Stimulated activated CD4-positive, alpha-beta T cell treated with anti-CD3 and anti-CD28 coated beads, TNF-alpha, amount 100 ng/mL, for 4 hours (primary cell): ENCODE data around the gene PIEZO1.
A peak's percentile ranks its signal among the peaks of the same experiment; 100 is the strongest.

Experiments used
- DNase-seq, 3 experiments: peaks; one replicate each; pipeline ENCODE4 v3.0.0-alpha.2; 2020; ENCODE audit warnings: low read depth in 3 of 3

Gene PIEZO1

DNA sequence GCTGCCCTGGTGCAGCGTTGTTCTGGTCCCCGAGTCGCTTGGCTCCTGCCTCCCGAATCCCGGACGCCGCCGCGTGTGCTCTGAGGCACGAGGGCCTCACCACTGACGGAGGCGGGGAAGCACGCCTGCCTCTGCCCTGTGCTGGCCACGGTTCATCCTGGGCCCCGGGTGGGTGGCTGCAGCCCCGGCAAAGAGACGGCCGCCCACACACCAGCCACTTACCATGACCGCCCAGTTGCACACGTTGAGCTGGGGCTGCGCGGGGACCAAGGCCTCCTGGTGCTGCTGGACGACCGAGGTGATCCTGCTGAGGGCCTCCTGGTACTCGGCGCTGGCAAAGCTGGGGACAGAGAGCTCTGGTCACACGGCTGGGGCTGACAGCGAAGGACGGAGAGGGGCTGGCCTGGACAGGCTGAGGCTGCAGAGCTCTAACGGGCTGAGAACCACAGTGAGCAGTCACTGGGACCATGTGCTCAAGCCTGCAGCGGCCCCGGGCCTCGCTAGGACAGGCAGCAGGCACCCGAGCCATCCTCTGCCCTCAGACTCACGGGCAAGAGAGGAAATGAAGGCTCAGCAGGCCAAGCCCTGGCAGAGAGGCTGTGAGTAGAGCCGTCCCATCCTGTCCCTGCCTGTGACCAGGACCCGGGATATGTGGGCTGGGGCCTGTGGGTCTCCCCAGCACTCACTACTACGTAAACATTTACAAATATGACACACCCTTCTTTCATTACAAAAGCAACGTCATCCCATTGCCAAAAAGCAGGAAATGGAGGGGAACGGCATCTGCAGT lies 33.0 kb upstream of the PIEZO1 start:
- DNase-seq, result no peak

DNA sequence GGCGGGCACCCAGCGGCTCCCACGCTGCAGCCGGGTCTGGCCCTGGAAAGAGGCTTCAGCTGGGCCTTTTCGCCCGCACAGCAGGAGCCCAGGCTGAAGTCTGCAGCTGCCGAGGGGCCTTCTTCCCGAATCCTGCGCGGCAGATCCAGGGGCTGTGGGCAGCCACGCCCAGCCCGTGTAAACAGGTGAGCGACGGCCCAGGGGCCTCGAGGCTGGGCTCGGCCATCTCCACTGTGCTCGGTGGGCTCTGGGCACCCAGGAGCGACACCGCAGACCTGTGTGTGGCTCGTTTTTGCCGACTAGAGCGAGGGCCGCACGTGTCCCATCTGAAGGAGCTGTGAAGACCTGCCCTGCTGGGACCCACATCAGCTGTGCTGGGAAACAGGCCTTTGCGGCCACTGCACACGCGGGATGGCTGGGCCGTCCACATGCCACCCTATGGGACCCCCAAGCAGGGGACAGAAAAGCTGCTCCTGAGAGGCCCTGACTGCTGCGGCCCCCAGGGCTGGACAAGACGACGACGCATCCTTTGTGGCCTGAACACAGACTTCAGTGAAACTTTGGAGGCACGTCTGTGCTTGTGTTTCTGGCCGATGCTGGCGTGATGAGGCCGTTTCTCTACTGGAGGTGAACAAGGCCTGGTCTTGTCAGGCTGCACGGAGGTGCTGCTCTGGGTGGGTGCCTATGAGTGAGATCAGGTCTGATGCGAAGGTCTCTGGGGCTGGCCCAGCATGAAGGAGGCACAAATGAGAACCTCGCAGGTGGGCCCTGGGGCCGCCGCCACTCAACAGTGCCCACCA lies 31.9 kb upstream of the PIEZO1 start:
- no peak for DNase-seq

DNA sequence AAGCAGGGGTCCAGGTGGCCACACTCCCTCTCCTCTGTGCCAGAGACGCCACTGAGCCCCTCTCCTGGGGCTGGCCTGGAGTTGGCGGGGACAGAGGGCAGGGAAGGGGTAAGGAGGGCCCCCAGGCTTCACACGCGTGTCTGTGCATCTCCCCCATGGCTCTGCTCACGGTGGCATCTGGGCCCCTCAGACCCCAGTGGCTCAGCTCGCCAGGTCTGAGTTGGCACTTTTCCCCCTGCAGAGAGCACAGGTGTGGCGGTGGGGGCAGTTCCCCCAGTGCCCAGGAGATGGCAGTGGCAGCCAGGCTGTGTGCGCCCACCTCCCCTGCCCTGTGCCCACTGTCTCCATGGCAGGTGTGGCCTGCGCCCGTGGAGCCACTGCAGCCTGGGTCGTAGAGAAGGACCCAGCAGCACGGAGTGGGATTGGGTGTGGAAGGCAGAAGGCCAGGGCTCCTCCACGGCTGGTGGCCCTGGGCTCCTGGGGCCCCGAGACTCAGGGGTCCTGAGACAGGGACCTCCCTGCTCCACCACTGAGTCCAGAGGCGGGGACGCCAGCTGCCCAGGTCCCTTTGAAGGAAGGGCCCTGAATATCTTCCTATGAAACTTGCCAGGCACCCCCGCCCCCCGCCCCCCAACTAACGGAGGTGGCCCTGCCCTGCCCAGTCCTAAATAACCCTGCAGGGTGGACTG lies 31.0 kb upstream of the PIEZO1 start:
- peak in 1 of 3 experiments; percentile 25 for DNase-seq

DNA sequence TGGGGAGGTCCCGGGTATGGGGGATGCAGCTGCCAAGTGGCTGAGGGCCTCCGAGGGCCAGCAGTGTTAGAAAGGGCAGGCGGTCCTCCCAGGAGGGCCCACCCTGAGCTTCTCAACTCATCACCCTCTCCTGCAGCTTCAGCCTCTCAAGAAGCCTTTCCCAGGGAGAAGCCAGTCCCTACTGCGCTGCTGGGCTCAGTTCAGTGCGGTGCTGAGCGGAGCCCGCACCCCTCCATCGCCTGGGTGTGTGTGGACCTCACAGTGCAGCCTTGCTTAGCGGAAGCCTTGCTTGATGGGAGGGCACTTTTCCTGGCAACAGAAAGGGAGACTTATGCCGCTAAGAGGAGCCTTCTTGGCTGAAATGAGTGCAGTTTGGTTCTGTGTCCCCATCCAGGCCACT lies 30.2 kb upstream of the PIEZO1 start:
- no peak for DNase-seq

DNA sequence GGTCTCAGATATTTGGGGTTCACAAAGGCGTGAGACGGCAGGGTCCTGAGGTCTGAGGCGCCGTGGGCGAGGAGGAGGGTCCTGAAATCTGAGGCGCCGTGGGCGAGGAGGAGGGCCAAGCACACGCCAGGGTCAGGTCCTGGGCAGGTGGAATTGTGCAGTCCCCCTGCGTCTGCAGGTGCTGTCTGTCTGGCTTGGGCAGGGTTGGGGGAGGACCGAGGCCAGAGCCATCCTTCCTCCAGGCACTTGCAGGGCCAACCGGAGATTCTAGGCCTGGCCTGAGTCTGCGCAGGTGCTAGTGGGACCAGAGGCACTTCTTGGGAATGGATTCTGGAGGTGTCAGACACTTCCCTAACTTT lies 29.1 kb upstream of the PIEZO1 start:
- DNase-seq, result no peak

- no peak for DNase-seq
Measured at GRCh38 chr16:88813269-88814143, 28.5 kb upstream of the PIEZO1 start.

DNA sequence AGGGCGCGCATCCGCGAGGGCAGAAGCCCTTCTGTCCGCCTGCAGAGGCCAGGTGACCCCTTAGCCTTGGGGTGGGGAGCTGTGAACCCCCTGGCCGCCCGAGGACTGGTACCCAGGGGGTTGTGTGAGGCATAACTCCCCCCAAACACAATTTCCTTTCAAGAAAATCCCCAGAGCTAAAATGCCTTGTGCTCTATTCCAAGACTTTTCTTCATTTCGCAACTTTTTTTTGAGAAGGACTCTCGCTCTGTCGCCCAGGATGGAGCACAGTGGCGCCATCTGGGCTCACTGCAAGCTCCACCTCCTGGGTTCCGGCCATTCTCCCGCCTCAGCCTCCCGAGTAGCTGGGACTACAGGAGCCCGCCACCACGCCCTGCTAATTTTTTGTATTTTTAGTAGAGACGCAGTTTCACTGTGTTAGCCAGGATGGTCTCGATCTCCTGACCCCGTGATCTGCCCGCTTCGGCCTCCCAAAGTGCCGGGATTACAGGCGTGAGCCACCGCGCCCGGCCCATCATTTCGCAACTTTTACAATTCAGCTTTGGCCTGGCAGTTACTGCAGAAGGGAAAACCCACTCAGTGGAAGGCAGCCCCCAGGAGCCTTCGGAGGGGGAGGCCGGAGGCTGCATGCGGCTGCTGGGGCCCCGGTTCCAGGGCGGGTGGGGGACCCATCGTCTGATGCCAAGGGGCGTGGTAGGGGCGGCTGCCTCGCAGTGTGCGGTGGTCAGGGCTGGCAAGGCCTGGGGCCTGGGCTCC lies 27.7 kb upstream of the PIEZO1 start:
- no peak for DNase-seq

- peak; percentile 94 to 99 (median 96) for DNase-seq
Measured at GRCh38 chr16:88811769-88812512, 26.9 kb upstream of the PIEZO1 start, which contains the start of gene APRT. Gene APRT, minus strand, starts transcription at chr16:88811928. Its CDS starts 29 bp downstream, at chr16:88811899.

GRCh38 chr16:88810912-88811768 lies 26.1 kb upstream of the PIEZO1 start:
- DNase-seq, result peak in 2 of 3 experiments; percentile 48 to 54

- no peak for DNase-seq
Measured at GRCh38 chr16:88810166-88810911, 25.3 kb upstream of the PIEZO1 start.

GRCh38 chr16:88809676-88810165 lies 24.7 kb upstream of the PIEZO1 start:
- no peak for DNase-seq

DNA sequence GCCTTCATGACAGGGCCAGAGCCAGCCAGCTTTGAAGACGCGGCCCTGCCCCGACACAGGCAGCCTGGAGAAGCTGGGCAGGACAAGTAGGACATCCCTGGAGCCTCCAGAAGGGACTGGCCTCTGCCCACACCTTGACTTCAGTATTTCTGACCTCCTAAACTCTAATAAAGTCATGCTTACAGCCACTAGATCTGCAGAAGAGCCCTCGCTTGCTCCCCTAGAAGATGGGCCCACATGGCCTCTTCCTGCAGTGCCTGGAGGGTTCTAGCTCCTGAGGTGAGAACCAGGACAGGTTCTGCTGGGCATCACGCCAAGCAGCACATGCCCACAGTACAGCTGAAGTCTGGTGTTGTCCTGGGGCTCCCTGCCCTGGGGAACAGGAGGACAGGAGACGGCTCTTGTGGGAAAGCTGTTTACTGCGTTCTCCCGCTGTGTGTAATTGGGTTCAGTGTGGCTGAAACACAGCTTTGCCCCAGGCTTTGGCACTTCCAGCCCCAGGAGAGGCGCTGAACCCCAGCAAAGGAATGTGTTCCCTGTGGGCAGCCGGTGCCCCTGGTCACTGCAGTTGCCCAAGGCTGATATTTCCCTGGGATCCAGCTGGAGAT lies 24.2 kb upstream of the PIEZO1 start:
- no peak for DNase-seq

- no peak for DNase-seq
Measured at GRCh38 chr16:88807626-88808453, 22.8 kb upstream of the PIEZO1 start.

GRCh38 chr16:88807142-88807625 lies 22.2 kb upstream of the PIEZO1 start:
- DNase-seq, result no peak

DNA sequence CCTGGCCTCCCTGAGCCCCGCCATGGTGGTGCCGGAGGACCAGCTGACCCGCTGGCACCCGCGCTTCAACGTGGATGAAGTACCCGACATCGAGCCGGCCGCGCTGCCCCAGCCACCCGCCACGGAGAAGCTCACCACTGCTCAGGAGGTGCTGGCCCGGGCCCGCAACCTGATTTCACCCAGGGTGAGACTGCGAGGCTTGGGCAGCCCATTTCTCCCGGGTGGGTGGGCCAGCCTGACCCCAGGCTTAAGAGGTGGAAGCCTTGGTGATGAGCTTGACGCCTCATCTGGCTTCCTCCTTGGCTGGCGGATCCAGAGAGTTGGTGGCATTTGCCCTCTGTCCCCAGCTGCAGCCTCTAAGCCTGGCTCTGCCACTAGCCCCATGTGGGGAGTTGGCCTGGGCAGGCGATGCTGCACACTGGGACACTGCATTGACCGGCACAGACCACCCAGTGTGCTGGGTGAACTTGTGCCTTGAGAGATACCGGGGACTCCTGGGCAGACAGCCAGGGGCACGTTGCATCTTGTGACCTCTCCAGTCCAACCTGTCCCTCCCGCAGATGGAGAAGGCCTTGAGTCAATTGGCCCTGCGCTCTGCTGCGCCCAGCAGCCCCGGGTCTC lies 21.6 kb upstream of the PIEZO1 start:
- no peak for DNase-seq

DNA sequence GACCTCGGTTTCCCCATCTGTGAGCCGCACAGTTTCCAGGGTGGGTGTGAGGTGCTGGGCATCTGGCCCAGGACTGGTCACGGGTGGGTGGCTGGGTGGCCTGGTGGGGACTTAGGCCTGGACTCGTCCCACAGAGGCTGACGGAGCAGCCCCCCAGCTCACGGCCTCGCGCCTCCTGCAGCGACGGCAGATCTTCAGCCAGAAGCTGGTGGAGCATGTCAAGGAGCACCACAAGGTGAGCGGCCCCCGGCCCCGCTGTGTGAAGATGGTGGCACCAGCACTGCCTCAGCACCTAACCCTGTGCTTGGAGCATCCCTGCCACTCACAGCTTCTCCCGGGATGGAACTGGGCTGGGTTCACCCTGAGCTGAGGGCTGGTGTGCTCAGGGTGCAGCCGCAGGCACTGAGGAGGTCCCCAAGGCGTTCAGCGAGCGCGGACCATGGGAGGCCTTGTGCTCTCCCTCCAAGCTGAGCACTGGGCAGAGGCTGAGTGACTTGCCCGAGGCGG lies 20.9 kb upstream of the PIEZO1 start:
- no peak for DNase-seq
